Dermis blood vessel endothelial cell (primary cell): Measurements from ENCODE around the gene NCOA7. TPM values are rescaled to one million over a fixed set of nuclear protein-coding genes. Genes with fewer than 3 reads are reported as not detected.

Experiments used
- total RNA-seq: library from RNA; depleted of rRNA; stranded (reverse); fragments of >200 nt; gene quantifications from 2 replicates; pipeline ENCODE4 v1.2.3, GENCODE V29; 2014

Gene NCOA7
- total RNA-seq, 1 donor from 2014 or later: 71.6 TPM

Other genes starting within 250 kb of the NCOA7 start
- not detected in 2 replicates for gene HEY2, start 41.3 kb upstream of the NCOA7 start, total RNA-seq
- gene HINT3, start 165.8 kb downstream of the NCOA7 start, total RNA-seq: 13.0 and 20.3 TPM in 2 replicates
- gene TRMT11, start 195.6 kb downstream of the NCOA7 start, total RNA-seq: 17.1 and 18.0 TPM in 2 replicates